Right lobe of liver (tissue), 4 donors: ENCODE data around the gene GATD1.

Experiments used
- POLR2A ChIP-seq: fragments of 450-650 bp; IDR thresholded peaks from one replicate; pipeline ENCODE4 v1.6.1; 2017; ENCODE audit warnings: antibody characterized with exemption, mild to moderate bottlenecking
- TF ChIP-seq, protein P1 (sequence below), 4 donors: fragments of 200-600 bp in 3 of 4; fragments of 450-650 bp in 1 of 4; IDR thresholded peaks; one replicate each; pipeline versions ENCODE4 v1.5.1 to v1.8.0; 2016 to 2022; ENCODE audit warnings: antibody characterized with exemption in 4 of 4, mild to moderate bottlenecking in 2 of 4
- donor health status: DM: no; HTN: no; CAD: no.
- donor health status: DM: no; HTN: no; CAD: no.
- donor health status: DM: no; HTN: yes; CAD: no.

GRCh38 chr11:782264-783174 lies 5.2 kb upstream of the GATD1 start:
- TF ChIP-seq, protein P1, sequence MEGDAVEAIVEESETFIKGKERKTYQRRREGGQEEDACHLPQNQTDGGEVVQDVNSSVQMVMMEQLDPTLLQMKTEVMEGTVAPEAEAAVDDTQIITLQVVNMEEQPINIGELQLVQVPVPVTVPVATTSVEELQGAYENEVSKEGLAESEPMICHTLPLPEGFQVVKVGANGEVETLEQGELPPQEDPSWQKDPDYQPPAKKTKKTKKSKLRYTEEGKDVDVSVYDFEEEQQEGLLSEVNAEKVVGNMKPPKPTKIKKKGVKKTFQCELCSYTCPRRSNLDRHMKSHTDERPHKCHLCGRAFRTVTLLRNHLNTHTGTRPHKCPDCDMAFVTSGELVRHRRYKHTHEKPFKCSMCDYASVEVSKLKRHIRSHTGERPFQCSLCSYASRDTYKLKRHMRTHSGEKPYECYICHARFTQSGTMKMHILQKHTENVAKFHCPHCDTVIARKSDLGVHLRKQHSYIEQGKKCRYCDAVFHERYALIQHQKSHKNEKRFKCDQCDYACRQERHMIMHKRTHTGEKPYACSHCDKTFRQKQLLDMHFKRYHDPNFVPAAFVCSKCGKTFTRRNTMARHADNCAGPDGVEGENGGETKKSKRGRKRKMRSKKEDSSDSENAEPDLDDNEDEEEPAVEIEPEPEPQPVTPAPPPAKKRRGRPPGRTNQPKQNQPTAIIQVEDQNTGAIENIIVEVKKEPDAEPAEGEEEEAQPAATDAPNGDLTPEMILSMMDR (IDR thresholded peaks at IDR 0.05) = no peak
- TF ChIP-seq POLR2A = no peak
